Pancreas (tissue), 10 donors: ENCODE measurements around the gene CEACAM3. TPM values are rescaled to one million over a fixed set of nuclear protein-coding genes. Genes with fewer than 3 reads are reported as not detected.

ENCODE experiments used
- ATAC-seq, 4 donors: fragments of 200-7000 bp; cut with Tn5 transposase; one replicate each; pipeline versions ENCODE4 v1.8.0 to v1.9.1; 2020; ENCODE audit warnings: mild to moderate bottlenecking in 4 of 4, moderate library complexity in 4 of 4
- DNase-seq, 6 donors: peaks; one replicate each; pipeline ENCODE4 v3.0.0-alpha.2; 2020
- FAIRE-seq: peaks from 2 replicates; lab custom pipeline; 2012; peaks lifted over from hg19 to GRCh38; lab: Jason Lieb, UNC
- H3K27ac ChIP-seq, 4 donors: fragments of 200-600 bp; sonication (generic); 1 replicate in 3 of 4; 2 replicates in 1 of 4; pipeline versions ENCODE4 v1.5.0 to v1.8.0; 2020
- H3K27me3 ChIP-seq, 4 donors: fragments of 200-600 bp; one replicate each; pipeline ENCODE4 v1.8.0; 2021
- H3K36me3 ChIP-seq, 3 donors: fragments of 200-600 bp; sonication (generic) in 1 of 3; one replicate each; pipeline versions ENCODE4 v1.5.0 to v1.8.0; 2020 to 2021
- H3K4me1 ChIP-seq, 3 donors: fragments of 200-600 bp; one replicate each; pipeline ENCODE4 v1.8.0; 2021
- H3K4me3 ChIP-seq, 4 donors: fragments of 200-600 bp; sonication (generic) in 2 of 4; one replicate each; pipeline versions ENCODE4 v1.5.0 to v1.8.0; 2020 to 2021
- H3K9me3 ChIP-seq, 4 donors: fragments of 200-600 bp; one replicate each; pipeline ENCODE4 v1.8.0; 2021
- CTCF ChIP-seq, 4 donors: fragments of 200-600 bp; sonication (generic) in 3 of 4; IDR thresholded peaks; one replicate each; pipeline versions ENCODE4 v1.5.0 to v1.8.0; 2021; ENCODE audit warnings: antibody characterized with exemption in 4 of 4
- WGBS, 2 donors: extraction: QIAGEN DNeasy Blood & Tissue Kit; methylation state at CpG; one replicate each; pipeline ENCODE4 v1.1.7; 2013; 5-methylcytosine and 5-hydroxymethylcytosine counted together
- intact Hi-C, 3 donors: fragments of 100-400 bp; cut with DNase I; formaldehyde crosslinking; loops; one replicate each; pipeline versions ENCODE4 v1.11.1 to v1.14.2; 2022
- polyA plus RNA-seq, 2 donors: library from polyadenylated mRNA; stranded (reverse); fragments of 200-250 nt; gene quantifications; one replicate each; pipeline ENCODE4 v1.2.3, GENCODE V29; 2013
- total RNA-seq, 6 donors: library from RNA; stranded (reverse); fragmentation: NEBNext Ultra II Directional in 4 of 6; extraction: Animal tissue kit (Norgen Biotek cat#: 25700) in 4 of 6; gene quantifications; one replicate each; pipeline versions ENCODE4 v1.2.1 to v1.2.4, GENCODE V29; 2021 to 2023
- donor health status: healthy with polysubstance abuse.
- donor health status: DM: no; HTN: no; CAD: no; lungs with moderate emphysema.
- donor health status: DM: no; HTN: no; CAD: no.
- donor health status: control.
- donor health status: control.
- donor health status: Bipolar disorder and iron deficiency.
- donor health status: DM: yes; HTN: yes; CAD: no.
- donor health status: DM: no; HTN: no; CAD: no.
- donor health status: DM: no; HTN: no; CAD: no.
- donor health status: DM: yes; HTN: yes; CAD: no.

The CEACAM3 gene
- total and polyA plus RNA-seq, 8 donors, result 0.41 to 0.61 TPM; not detected in 6

GRCh38 chr19:41860419-41861115 is 64.2 kb downstream of the CEACAM3 start:
- DNase-seq (no peak), FAIRE-seq (no peak), ATAC-seq (no peak)
- Histone ChIP-seq H3K9me3 (no peaks in the 10 kb centered on the region), H3K36me3 (peaks cover 2 to 30% (median 16%) of the 10 kb centered on the region in 3 donors), H3K4me3 (peak overlapping the region; percentile 73 to 96 (median 90)), H3K4me1 (peaks cover 20 to 33% (median 22%) of the 10 kb centered on the region in 3 donors), H3K27ac (peak overlapping the region; percentile 90 to 98 (median 94)), H3K27me3 (no peaks in the 10 kb centered on the region)
- intact Hi-C loops, result no loop called here
- 1% methylated on average over 42 to 45 of the region's 45 CpGs for WGBS, 2 donors
- TF ChIP-seq CTCF (IDR thresholded peaks at IDR 0.05), result no peak

Other genes with a start within 250 kb of the CEACAM3 start
- 1 to 10 TPM in 1 of 6 donors, under 1 TPM in 3, not detected in 2; 0.09 to 1.2 (median 0.53) TPM for gene CEACAM21, start 220.4 kb upstream of the CEACAM3 start, total RNA-seq
- gene CEACAM21, start 220.4 kb upstream of the CEACAM3 start, polyA plus RNA-seq, result 1 to 10 TPM in 1 of 2 donors, under 1 TPM in 1; 0.23 to 1.2 TPM
- 1 to 10 TPM in 2 of 6 donors, under 1 TPM in 4; 0.46 to 1.1 (median 0.54) TPM for gene CEACAM4, start 169.5 kb upstream of the CEACAM3 start, total RNA-seq
- 1 to 10 TPM in 1 of 2 donors, under 1 TPM in 1; 0.30 to 1.1 TPM for gene CEACAM4, start 169.5 kb upstream of the CEACAM3 start, polyA plus RNA-seq
- gene CEACAM7, start 108.3 kb upstream of the CEACAM3 start, total RNA-seq, result 1 to 10 TPM; 1.5 to 6.4 (median 2.6) TPM
- 1 to 10 TPM; 1.2 to 3.8 TPM for gene CEACAM7, start 108.3 kb upstream of the CEACAM3 start, polyA plus RNA-seq
- gene CEACAM5, start 88.0 kb upstream of the CEACAM3 start, total RNA-seq, result 1 to 10 TPM in 1 of 6 donors, under 1 TPM in 2, not detected in 3; 0.12 to 5.8 (median 0.32) TPM
- gene CEACAM5, start 88.0 kb upstream of the CEACAM3 start, polyA plus RNA-seq, result under 1 TPM; 0.02 to 0.30 TPM
- 1 to 10 TPM; 3.6 to 9.0 (median 8.0) TPM for gene CEACAM6, start 41.1 kb upstream of the CEACAM3 start, total RNA-seq
- 1 to 10 TPM in 1 of 2 donors, under 1 TPM in 1; 0.68 to 1.7 TPM for gene CEACAM6, start 41.1 kb upstream of the CEACAM3 start, polyA plus RNA-seq
- not detected for gene LYPD4, start 48.1 kb downstream of the CEACAM3 start, total RNA-seq
- gene LYPD4, start 48.1 kb downstream of the CEACAM3 start, polyA plus RNA-seq, result not detected
- not detected for gene DMRTC2, start 48.5 kb downstream of the CEACAM3 start, total RNA-seq
- gene DMRTC2, start 48.5 kb downstream of the CEACAM3 start, polyA plus RNA-seq, result not detected
- gene RPS19, start 63.7 kb downstream of the CEACAM3 start, total RNA-seq, result 1,000 to 10,000 TPM in 5 of 6 donors, 100 to 1,000 TPM in 1; 939 to 1,697 (median 1,289) TPM
- 1,000 to 10,000 TPM; 1,099 to 2,267 TPM for gene RPS19, start 63.7 kb downstream of the CEACAM3 start, polyA plus RNA-seq
- gene CD79A, start 80.7 kb downstream of the CEACAM3 start, total RNA-seq, result under 1 TPM in 5 of 6 donors, not detected in 1; 0.16 to 1.00 (median 0.31) TPM
- gene CD79A, start 80.7 kb downstream of the CEACAM3 start, polyA plus RNA-seq, result under 1 TPM; 0.11 to 0.23 TPM
- 10 to 100 TPM; 26.3 to 65.6 (median 37.0) TPM for gene ARHGEF1, start 86.6 kb downstream of the CEACAM3 start, total RNA-seq
- gene ARHGEF1, start 86.6 kb downstream of the CEACAM3 start, polyA plus RNA-seq, result 100 to 1,000 TPM; 139 to 179 TPM
- gene ERFL, start 131.9 kb downstream of the CEACAM3 start, total RNA-seq, result under 1 TPM in 5 of 6 donors, not detected in 1; 0.06 to 0.37 (median 0.14) TPM
- under 1 TPM; 0.33 to 0.34 TPM for gene ERFL, start 131.9 kb downstream of the CEACAM3 start, polyA plus RNA-seq
- 10 to 100 TPM; 49.8 to 79.4 (median 66.8) TPM for gene RABAC1, start 162.7 kb downstream of the CEACAM3 start, total RNA-seq
- 100 to 1,000 TPM; 117 to 134 TPM for gene RABAC1, start 162.7 kb downstream of the CEACAM3 start, polyA plus RNA-seq
- under 1 TPM; 0.09 to 0.44 (median 0.32) TPM for gene ATP1A3, start 197.6 kb downstream of the CEACAM3 start, total RNA-seq
- 1 to 10 TPM in 1 of 2 donors, under 1 TPM in 1; 0.30 to 1.2 TPM for gene ATP1A3, start 197.6 kb downstream of the CEACAM3 start, polyA plus RNA-seq